ENCODE data around the gene ZCCHC24.

ZCCHC24 gene

GRCh38 chr10:79444199-79445119 is 965 bp downstream of the ZCCHC24 start:
- DNase-seq, result no peak

- no peak for DNase-seq
Observed at GRCh38 chr10:79443338-79444198, 1.9 kb downstream of the ZCCHC24 start.

GRCh38 chr10:79442171-79443040 is 3.0 kb downstream of the ZCCHC24 start:
- no peak for DNase-seq

DNA sequence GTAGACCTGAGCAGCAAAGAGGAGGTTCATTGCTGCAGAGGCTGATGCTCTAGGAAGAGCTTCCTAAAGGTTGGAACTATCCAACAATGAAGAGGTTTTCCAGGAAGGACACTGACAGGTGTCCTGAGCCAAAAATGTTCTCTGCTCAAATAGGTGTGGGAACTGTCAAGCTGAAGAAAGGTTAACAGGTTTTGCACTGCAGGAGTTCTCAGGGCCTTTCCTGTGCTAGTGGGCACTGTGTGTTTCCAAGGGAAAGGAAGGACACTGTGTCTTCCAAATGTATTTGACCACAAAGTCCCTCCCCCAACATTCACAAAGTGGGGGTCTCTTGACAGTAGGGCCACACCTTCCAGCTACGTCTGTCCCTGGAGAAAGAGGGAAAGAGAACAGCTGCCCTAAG is 4.0 kb downstream of the ZCCHC24 start:
- DNase-seq, result no peak

GRCh38 chr10:79440281-79440680 is 5.1 kb downstream of the ZCCHC24 start:
- no peak for DNase-seq

- DNase-seq, result no peak
Observed at GRCh38 chr10:79438699-79439085, 6.7 kb downstream of the ZCCHC24 start.

DNA sequence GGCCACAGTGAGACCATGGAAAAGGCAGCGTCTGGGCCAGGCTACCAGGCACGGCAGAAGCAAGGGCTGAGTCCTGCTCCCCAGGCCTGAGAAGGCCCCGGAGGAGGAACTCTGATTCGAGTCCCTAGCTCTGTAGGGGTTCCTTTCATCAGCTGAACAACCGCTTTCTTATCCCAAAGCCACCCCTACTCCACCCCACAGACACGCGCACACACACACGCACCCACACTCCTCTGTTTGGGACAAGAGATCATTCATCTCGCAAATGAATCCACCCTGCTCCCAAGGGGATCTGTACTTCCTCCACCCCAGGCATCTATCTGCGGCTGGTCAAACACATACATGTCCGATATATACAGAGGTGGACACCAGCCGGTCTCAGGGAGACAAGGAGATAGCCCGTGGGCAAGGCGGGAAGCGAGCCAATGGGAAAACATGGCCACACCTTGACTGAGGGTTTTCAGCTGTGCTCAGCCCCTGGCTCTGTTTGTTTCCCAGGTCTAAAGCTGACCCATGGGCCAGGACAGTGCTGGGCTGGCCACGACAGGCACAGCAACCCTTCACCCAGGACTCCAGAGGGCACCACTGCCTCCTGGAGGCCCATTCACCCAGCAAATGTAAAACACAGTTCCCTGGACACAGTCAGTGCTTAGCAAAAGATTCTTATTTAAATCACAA is 7.3 kb downstream of the ZCCHC24 start:
- DNase-seq, result no peak

DNA sequence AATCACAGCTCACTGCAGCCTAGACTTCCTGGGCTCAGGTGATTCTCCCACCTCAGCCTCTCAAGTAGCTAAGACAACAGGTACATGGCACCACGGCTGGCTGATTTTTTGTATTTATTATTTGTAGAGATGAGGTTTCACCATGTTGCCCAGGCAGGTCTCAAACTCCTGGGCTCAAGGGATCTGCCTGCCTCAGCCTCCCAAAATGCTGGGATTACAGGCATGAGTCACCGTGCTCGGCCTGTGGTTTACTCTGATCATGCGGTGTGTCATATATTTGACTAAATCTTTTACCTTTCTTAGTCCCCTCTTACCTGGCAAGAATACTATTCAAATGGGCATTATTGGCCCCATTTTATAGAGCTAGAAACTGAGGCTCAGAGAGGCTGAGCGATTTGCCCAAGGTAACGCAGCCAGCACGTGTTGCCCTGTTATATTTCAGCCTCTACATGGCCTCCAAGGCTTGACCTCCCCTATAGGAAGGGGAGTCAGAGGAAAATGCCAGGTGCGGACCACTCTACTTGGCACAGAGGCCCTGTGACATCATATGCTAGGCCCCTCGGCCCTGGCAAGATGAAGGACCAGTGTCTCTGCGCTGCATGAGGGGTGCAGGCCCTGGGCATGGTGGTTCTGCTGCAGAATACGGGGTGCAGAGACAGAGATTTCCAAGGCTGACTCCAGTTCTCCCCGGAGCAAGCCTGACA is 8.2 kb downstream of the ZCCHC24 start:
- no peak for DNase-seq

GRCh38 chr10:79436850-79437103 is 8.6 kb downstream of the ZCCHC24 start:
- no peak for DNase-seq

- DNase-seq, result no peak
Observed at GRCh38 chr10:79436066-79436849, 9.2 kb downstream of the ZCCHC24 start.

DNA sequence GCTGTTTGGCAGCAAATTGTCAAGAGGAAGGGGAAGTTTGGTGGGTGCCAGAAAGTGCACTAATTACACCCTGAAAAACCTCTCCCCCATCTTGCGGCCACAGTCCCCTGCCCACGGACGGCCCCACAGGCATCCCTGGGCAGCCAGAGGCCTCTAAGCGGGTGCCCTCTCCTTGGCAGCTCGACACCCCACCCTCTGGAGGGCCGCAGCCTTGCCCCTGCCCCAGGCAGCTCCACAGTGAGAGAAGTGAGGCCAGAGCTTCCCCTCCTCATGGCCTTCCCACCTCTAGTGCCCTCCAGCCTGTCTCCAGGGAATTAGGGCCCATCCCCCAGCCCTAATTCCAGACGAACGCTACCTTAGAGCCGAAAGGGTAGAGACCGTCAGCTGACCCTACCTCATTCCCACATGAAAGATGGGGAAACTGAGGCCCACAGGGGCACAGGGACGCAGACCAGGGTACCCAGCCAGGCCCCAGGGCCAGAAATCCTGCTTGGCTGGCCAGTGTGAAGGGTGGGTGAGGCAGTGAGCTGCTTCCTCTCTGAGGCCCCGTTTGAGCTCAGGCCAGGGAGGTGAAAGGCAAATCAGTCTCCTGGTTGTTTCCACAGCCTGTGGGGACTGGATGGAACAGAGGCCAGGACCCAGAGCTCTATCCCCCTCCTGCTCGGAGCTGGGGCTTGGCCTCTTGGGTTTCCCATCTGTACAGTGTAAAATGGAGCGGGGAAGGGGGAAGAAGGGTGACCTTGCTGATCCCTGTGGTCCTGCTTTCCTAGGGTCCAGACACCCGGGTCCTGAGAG is 10.0 kb downstream of the ZCCHC24 start:
- no peak for DNase-seq

- DNase-seq, result no peak
Observed at GRCh38 chr10:79434821-79435251, 10.6 kb downstream of the ZCCHC24 start.

- DNase-seq, result no peak
Observed at GRCh38 chr10:79434223-79434687, 11.2 kb downstream of the ZCCHC24 start.

GRCh38 chr10:79433324-79434222 is 11.9 kb downstream of the ZCCHC24 start:
- no peak for DNase-seq

DNA sequence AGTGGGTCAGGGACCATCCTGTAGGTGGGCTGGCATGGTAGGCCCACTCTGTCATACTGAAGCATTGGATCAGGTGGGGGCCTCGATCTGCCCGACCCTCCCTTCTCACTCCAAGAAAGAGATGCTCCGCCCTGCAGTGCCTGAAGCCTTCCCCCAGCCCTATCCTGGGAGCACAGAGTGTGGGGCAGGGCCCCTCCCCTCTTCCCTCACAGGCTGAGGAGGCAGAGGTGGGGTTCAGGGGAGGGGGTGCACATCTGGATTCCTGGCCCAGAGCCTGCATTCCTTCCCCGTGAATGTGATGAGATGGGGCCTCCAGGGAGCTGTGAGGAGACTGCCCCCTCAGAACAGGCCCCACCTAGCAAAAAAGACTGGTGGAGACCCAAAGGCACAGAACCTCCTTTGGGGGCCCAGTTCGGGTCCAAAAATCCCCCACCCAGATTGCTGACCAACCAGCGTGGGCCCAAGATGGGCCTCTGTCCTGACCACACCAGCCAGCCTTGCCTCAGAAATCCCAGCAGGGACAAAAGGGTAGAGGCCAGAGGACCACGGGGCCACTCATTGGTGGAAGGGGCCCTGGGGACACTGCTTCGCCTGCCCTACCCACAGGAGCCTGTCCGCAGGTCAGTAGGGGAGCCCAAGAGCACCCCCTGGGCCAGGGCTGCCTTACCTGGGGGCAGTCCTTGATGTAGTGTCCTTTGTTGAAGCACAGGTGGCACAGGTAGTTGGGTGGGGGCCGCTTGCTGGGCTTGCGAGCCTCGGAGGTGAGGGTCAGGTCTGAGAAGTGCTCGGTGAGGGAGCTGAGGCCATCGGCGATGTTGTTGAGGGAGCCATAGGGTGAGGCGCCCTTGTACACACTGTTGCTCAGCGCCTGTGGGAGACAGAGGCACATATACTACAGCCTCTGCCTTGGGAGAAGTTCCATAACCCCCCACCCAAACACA is 13.3 kb downstream of the ZCCHC24 start:
- DNase-seq, result no peak

GRCh38 chr10:79431428-79431827 is 14.0 kb downstream of the ZCCHC24 start:
- DNase-seq, result no peak

GRCh38 chr10:79430936-79431335 is 14.5 kb downstream of the ZCCHC24 start:
- no peak for DNase-seq

Data from NCI-H2029 treated with DMSO at 0.1 percent for 48 hours (cell line).